B cell (primary cell): ENCODE results near the gene KIRREL3. TPM values are rescaled to one million over a fixed set of nuclear protein-coding genes. Genes with fewer than 3 reads are reported as not detected.

Experiments used
- ATAC-seq: fragments of 200-7000 bp; cut with Tn5 transposase; one replicate; pipeline ENCODE4 v1.10.0; 2021; ENCODE audit warnings: low read depth, mild to moderate bottlenecking, moderate number of reproducible peaks, moderate library complexity
- CTCF ChIA-PET: fragments of 350-600 bp; sonication (Branson Sonifier 250); formaldehyde crosslinking; loops from one replicate; lab custom pipeline; 2021; ENCODE audit warnings: antibody characterized with exemption, inconsistent platforms; lab: Charles Lee
- POLR2A ChIA-PET: fragments of 350-600 bp; sonication (Branson Sonifier 250); formaldehyde crosslinking; loops from one replicate; lab custom pipeline; 2021; ENCODE audit warnings: antibody characterized with exemption; lab: Charles Lee
- DNase-seq: peaks from one replicate; pipeline ENCODE4 v3.0.0; 2013
- H2AFZ ChIP-seq: 2 replicates; pipeline ENCODE4 v1.6.1; 2012; ENCODE audit warnings: mild to moderate bottlenecking, low read depth, low read length; ENCODE audit not compliant: insufficient read depth, poor library complexity, severe bottlenecking
- H3K27ac ChIP-seq, 2 donors: 1 replicate in 1 of 2; 2 replicates in 1 of 2; pipeline ENCODE4 v1.5.1; 2012 to 2013; ENCODE audit warnings: low read length in 2 of 2, mild to moderate bottlenecking in 2 of 2, moderate library complexity in 1 of 2
- H3K27me3 ChIP-seq, 4 experiments: fragments of 200-600 bp in 1 of 4; sonication (generic) in 1 of 4; replicated peaks in 1 of 4; 1 replicate in 2 of 4; 2 replicates in 2 of 4; pipeline versions ENCODE4 v1.6.1 to v1.7.0; 2013 to 2016; ENCODE audit warnings: low read length in 3 of 4, mild to moderate bottlenecking in 2 of 4, mixed read lengths in 1 of 4, moderate library complexity in 1 of 4; ENCODE audit not compliant: insufficient read depth in 4 of 4, control insufficient read depth in 3 of 4; ENCODE audit errors: control extremely low read depth in 1 of 4
- H3K36me3 ChIP-seq, 2 experiments: replicated peaks in 1 of 2; 1 replicate in 1 of 2; 2 replicates in 1 of 2; pipeline versions ENCODE4 v1.6.1 to v1.7.1; 2013; ENCODE audit warnings: low read length in 1 of 2; ENCODE audit not compliant: insufficient read depth in 2 of 2, control insufficient read depth in 1 of 2; ENCODE audit errors: control extremely low read depth in 1 of 2, extremely low read depth in 1 of 2
- H3K4me1 ChIP-seq, 2 donors: fragments of 200-600 bp in 1 of 2; sonication (generic) in 1 of 2; 1 replicate in 1 of 2; 2 replicates in 1 of 2; pipeline versions ENCODE4 v1.5.1 to v1.6.1; 2013 to 2017; ENCODE audit warnings: low read length in 2 of 2; ENCODE audit not compliant: control insufficient read depth in 2 of 2, insufficient read depth in 2 of 2
- H3K4me2 ChIP-seq: replicated peaks from 2 replicates; pipeline ENCODE3; 2012; ENCODE audit warnings: mild to moderate bottlenecking, low read depth, low read length; ENCODE audit not compliant: poor library complexity, severe bottlenecking
- H3K4me3 ChIP-seq, 5 experiments: fragments of 200-600 bp in 1 of 5; sonication (generic) in 1 of 5; 1 replicate in 3 of 5; 2 replicates in 2 of 5; pipeline versions ENCODE4 v1.5.1 to v1.7.0; 2011 to 2016; ENCODE audit warnings: low read length in 4 of 5, mild to moderate bottlenecking in 4 of 5, low read depth in 2 of 5, control low read depth in 1 of 5, moderate library complexity in 1 of 5; ENCODE audit not compliant: insufficient read depth in 1 of 5; ENCODE audit errors: control extremely low read depth in 1 of 5, extremely low read depth in 1 of 5
- H3K79me2 ChIP-seq: fragments of 200-600 bp; sonication (generic); one replicate; pipeline ENCODE4 v1.6.0; 2016; ENCODE audit warnings: low read length; ENCODE audit not compliant: control insufficient read depth, insufficient read depth
- H3K9ac ChIP-seq: fragments of 200-600 bp; sonication (generic); 2 replicates; pipeline ENCODE4 v1.6.1; 2017; ENCODE audit warnings: mild to moderate bottlenecking, low read length, moderate library complexity
- H3K9me3 ChIP-seq, 3 donors: one replicate each; pipeline versions ENCODE4 v1.6.1 to v1.7.1; 2013; ENCODE audit warnings: low read length in 2 of 3; ENCODE audit not compliant: control insufficient read depth in 2 of 3, insufficient read depth in 1 of 3; ENCODE audit errors: control extremely low read depth in 1 of 3
- H4K20me1 ChIP-seq: 2 replicates; pipeline ENCODE4 v1.6.0; 2012; ENCODE audit warnings: mild to moderate bottlenecking, low read length; ENCODE audit not compliant: insufficient read depth, control insufficient read depth, poor library complexity, severe bottlenecking
- H3K27ac Mint-ChIP-seq: one replicate; pipeline ENCODE4 v1.8.0; 2021; ENCODE audit warnings: mixed read lengths
- H3K27me3 Mint-ChIP-seq: one replicate; pipeline ENCODE4 v1.8.0; 2021; ENCODE audit warnings: mixed read lengths
- H3K4me1 Mint-ChIP-seq: one replicate; pipeline ENCODE4 v1.8.0; 2021; ENCODE audit warnings: mixed read lengths
- H3K4me3 Mint-ChIP-seq: one replicate; pipeline ENCODE4 v1.8.0; 2021; ENCODE audit warnings: mixed read lengths
- H3K9me3 Mint-ChIP-seq: one replicate; pipeline ENCODE4 v1.8.0; 2022; ENCODE audit warnings: mixed read lengths; ENCODE audit not compliant: insufficient read depth
- CTCF ChIP-seq: fragments of 200-600 bp; IDR thresholded peaks from one replicate; pipeline ENCODE4 v1.8.0; 2022; ENCODE audit warnings: antibody characterized with exemption, mild to moderate bottlenecking
- EZH2 ChIP-seq: IDR thresholded peaks from 2 replicates; pipeline ENCODE4 v1.6.1; 2012; ENCODE audit warnings: borderline replicate concordance, low read depth, mild to moderate bottlenecking, moderate library complexity, low read length; ENCODE audit not compliant: insufficient read depth, poor library complexity, severe bottlenecking
- WGBS: methylation state at CpG from one replicate; pipeline ENCODE4 v1.1.5; 2013; ENCODE audit warnings: missing lambda C conversion rate; ENCODE audit not compliant: insufficient coverage; 5-methylcytosine and 5-hydroxymethylcytosine counted together
- intact Hi-C: fragments of 100-400 bp; cut with micrococcal nuclease; formaldehyde crosslinking; loops from one replicate; pipeline ENCODE4 v1.10.0; 2022
- polyA plus RNA-seq: library from polyadenylated mRNA; depleted of rRNA; stranded (reverse); fragments of >200 nt; gene quantifications from 2 replicates; pipeline ENCODE4 v1.2.3, GENCODE V29; 2012
- total RNA-seq, 2 donors: library from RNA; stranded (reverse); fragments of 120-200 nt in 1 of 2; gene quantifications; 1 replicate in 1 of 2; 2 replicates in 1 of 2; pipeline versions ENCODE4 v1.2.3 to v1.2.4, GENCODE V29; 2013 to 2022

Gene KIRREL3
- total and polyA plus RNA-seq, 2 donors (not counting 1 experiment from before 2014, with no cell fraction given): not detected

- H3K79me2 ChIP-seq: no peaks in the 10 kb centered on the region
- ChIA-PET CTCF (no interaction called here), POLR2A (no interaction called here)
- H3K4me1 ChIP-seq: no peaks in the 10 kb centered on the region
- H3K27ac ChIP-seq: no peak overlapping the region
- Mint-ChIP-seq H3K9me3 (no peaks in the 10 kb centered on the region), H3K4me1 (no peaks in the 10 kb centered on the region), H3K4me3 (no peak overlapping the region), H3K27ac (no peak overlapping the region), H3K27me3 (peaks cover 11% of the 10 kb centered on the region)
- DNase-seq: no peak
- no peaks in the 10 kb centered on the region for H4K20me1 ChIP-seq
- no peak overlapping the region for H2AFZ ChIP-seq
- no peaks in the 10 kb centered on the region for H3K36me3 ChIP-seq
- ATAC-seq: no peak
- H3K4me2 ChIP-seq: no peak overlapping the region
- 89% methylated on average over 11 of the region's 20 CpGs for WGBS
- H3K9ac ChIP-seq: no peak overlapping the region
- H3K9me3 ChIP-seq: no peaks in the 10 kb centered on the region
- no peak for TF ChIP-seq CTCF
- TF ChIP-seq EZH2: no peak
- H3K4me3 ChIP-seq: no peak overlapping the region
- peaks cover 0 to 11% (median under 1%) of the 10 kb centered on the region in 4 experiments for H3K27me3 ChIP-seq
- intact Hi-C loops: no loop called here
Measured at GRCh38 chr11:126548581-126549550, 451.7 kb downstream of the KIRREL3 start.

GRCh38 chr11:126547691-126548090, 452.9 kb downstream of the KIRREL3 start:
- Histone ChIP-seq H3K27ac (no peak overlapping the region), H3K4me1 (no peaks in the 10 kb centered on the region), H3K4me3 (no peak overlapping the region), H3K27me3 (peaks cover 0 to 9% (median 1%) of the 10 kb centered on the region in 4 experiments), H3K79me2 (no peaks in the 10 kb centered on the region), H2AFZ (no peak overlapping the region), H4K20me1 (no peaks in the 10 kb centered on the region), H3K4me2 (no peak overlapping the region), H3K36me3 (no peaks in the 10 kb centered on the region), H3K9me3 (no peaks in the 10 kb centered on the region), H3K9ac (no peak overlapping the region)
- ATAC-seq (no peak), DNase-seq (no peak)
- 86% methylated on average over 9 of the region's 9 CpGs for WGBS
- no peak overlapping the region for H3K27ac Mint-ChIP-seq
- H3K4me1 Mint-ChIP-seq: no peaks in the 10 kb centered on the region
- TF ChIP-seq EZH2 (no peak), CTCF (no peak)
- no peaks in the 10 kb centered on the region for H3K9me3 Mint-ChIP-seq
- CTCF ChIA-PET: no interaction called here
- intact Hi-C loops: no loop called here
- POLR2A ChIA-PET: no interaction called here
- peaks cover 17% of the 10 kb centered on the region for H3K27me3 Mint-ChIP-seq
- H3K4me3 Mint-ChIP-seq: no peak overlapping the region
